EL (cell line): ENCODE results near the gene RNASE8.

Experiments used
- DNase-seq: peaks from one replicate; pipeline ENCODE4 v3.0.0-alpha.2; 2016

The RNASE8 gene

DNA sequence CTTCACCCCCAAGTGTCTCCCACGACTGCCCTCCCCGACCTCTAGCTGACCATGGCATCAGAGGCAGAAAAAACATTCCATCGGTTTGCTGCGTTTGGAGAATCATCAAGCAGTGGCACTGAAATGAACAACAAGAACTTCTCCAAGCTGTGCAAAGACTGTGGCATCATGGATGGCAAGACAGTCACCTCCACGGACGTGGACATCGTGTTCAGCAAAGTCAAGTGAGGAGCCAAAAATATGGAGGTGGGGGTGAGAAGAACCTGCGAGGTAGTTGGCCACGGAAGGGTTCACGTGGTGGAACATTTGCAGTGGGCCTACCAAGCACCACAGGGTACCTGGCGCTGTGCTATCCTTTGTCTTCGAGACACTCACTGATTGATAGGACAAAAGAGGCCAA, 27.1 kb upstream of the RNASE8 start:
- DNase-seq = no peak

GRCh38 chr14:21032326-21033132, 25.1 kb upstream of the RNASE8 start:
- no peak for DNase-seq

GRCh38 chr14:21033133-21033698, 24.4 kb upstream of the RNASE8 start:
- DNase-seq = no peak

GRCh38 chr14:21034707-21035106, 22.9 kb upstream of the RNASE8 start, which contains the start of gene RNASE13:
Gene RNASE13, minus strand, starts transcription at chr14:21034807. Its CDS starts 519 bp downstream, at chr14:21034288.
- DNase-seq = no peak

DNA sequence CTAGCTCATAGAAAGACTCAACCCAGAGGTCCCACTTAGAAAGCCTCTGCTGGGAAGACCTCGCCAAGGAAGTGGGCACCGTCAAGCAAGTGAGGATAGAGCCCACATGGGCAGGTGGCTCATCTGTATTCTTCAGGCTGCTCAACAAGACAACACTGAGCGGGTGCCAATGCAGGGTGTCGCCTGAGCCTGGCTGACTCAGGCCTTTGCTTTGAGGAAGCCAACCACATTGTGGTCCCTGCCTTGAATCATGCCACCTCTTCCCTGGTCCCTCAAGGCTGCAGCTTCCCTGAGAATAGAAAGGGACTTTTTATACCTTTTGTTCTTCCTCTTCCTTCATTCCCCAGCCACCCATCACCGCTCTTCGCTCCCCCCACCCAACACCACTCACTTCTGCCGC, 20.9 kb upstream of the RNASE8 start:
- no peak for DNase-seq

- no peak for DNase-seq
These were observed 20.5 kb upstream of the RNASE8 start for GRCh38 chr14:21037156-21037555.

- DNase-seq = peak; percentile 23
These were observed 18.9 kb upstream of the RNASE8 start for GRCh38 chr14:21038441-21039422.

DNA sequence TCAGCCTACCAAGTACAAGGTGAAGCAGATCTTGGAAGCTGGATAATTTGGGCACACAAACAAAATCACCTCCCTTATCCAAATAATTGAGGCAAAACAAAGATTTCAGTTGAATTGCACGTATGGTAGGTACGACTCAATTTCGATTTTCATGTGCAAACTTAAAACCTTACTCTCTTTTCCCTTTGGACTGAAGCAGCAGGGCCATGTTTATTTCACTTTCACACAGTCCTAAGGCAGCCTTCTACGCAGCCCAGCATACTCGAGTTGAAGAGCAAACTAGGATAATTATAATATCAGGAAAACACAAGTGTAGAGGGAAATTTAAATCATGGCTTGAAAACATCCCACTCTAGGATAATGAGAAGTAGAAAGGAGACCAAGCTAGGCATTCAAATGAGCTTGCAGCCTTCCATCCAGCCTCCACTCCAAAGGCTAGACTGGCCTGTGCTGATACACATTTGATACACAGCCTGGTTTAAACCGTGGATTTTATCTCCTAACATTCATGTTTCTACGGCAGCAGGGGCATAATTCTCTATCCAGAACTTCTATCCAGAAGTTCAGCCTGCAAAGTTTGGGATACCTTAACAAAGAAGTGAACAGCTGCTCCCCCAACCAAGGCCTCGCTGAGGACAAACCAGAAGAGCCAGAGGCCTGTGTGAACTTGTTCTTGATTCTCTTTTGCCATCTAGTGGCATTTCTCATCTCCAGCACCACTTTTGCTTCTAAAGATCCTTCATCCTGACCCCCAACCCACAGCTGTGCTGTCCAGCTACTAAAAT, 17.8 kb upstream of the RNASE8 start:
- peak; percentile 55 for DNase-seq

- no peak for DNase-seq
These were observed 17.2 kb upstream of the RNASE8 start for GRCh38 chr14:21040370-21040925.

GRCh38 chr14:21040941-21041340, 16.7 kb upstream of the RNASE8 start:
- DNase-seq = peak; percentile 16

GRCh38 chr14:21041676-21042433, 15.8 kb upstream of the RNASE8 start, which contains the start of gene RNASE7:
Gene RNASE7, plus strand, starts transcription at chr14:21042362. Its CDS starts 631 bp downstream, at chr14:21042993.
- peak; percentile 62 for DNase-seq

DNA sequence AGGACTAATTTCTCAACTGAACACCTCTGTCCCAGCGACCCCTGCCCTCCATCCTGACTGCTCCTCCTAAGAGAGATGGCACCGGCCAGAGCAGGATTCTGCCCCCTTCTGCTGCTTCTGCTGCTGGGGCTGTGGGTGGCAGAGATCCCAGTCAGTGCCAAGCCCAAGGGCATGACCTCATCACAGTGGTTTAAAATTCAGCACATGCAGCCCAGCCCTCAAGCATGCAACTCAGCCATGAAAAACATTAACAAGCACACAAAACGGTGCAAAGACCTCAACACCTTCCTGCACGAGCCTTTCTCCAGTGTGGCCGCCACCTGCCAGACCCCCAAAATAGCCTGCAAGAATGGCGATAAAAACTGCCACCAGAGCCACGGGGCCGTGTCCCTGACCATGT, 14.7 kb upstream of the RNASE8 start:
- DNase-seq = no peak

GRCh38 chr14:21043387-21043973, 14.1 kb upstream of the RNASE8 start:
- DNase-seq = no peak

GRCh38 chr14:21043974-21044618, 13.5 kb upstream of the RNASE8 start:
- DNase-seq = no peak

DNA sequence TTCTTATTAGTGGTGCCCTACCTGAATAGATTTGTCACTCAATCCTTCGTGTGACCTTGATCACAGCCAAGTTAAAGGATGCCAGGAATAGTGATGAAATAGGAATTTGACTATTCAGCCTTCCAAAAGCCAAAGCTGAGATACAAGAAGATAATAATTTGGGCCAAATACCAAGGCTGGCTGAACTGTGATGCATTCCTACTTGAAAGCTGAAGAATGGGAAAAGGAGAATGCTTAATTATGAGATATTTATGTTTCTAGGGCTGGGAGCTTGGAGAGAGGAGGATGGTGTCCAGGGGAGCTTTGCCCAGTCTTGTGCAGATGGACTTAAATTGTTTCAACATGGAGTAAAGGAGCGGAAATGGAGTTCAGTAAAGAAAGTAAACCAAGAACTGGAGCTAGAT, 10.2 kb upstream of the RNASE8 start:
- DNase-seq = no peak

DNA sequence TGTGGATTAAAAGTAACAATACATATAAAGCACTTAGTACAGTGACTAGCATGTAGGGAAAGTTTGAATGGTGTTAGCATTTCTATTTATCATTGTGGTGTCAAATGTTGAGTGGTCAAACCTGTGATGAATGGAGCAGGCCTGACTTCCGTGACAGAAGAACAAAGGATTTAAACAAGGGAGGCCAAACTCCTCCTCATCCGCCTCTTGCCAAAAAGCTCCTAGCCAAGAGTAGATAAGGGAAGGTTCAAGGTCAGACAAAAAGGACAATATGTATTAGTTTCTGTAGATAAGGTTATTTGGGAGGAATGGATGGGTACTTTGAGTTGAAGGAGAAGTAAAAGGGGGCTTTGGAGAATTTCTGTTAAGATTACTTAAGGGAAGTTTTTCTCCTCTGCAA, 9.0 kb upstream of the RNASE8 start:
- no peak for DNase-seq

DNA sequence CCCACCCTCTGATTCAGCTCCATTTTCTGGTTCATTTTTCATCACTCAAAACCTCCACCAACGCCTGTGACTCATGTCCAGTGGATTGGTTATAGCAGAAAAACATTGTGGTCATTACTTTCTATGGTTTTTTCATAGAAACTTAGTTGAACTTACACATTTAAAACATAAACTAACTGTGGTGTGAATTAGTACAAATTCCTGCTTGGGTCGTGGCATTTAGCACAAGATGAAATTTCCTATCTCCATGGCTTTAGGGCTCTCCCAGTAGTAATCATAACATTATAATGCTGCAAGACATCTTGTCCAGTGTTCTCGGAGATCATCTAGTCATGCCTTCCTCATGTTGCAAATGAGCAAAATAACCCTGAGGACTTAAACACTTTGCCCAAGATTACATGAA, 8.3 kb upstream of the RNASE8 start:
- peak; percentile 52 for DNase-seq

DNA sequence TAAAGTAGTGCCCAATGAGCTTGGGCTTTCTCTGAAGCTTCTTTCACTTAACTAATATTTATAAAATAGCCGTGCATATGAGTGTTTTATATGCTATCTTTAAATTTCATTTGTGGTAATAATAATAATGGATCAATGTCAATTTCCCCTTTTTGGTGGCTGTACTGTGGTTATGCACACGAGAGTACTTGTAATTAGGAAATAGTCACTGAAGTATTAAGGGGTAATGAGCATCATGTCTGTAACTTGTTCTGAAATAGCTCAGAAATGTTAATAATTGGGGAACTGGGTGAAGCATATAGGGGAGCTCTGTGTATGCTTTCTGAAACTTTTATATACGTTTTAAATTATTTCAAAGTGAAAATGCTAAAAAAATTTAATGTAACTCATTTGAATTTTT, 7.0 kb upstream of the RNASE8 start:
- DNase-seq = no peak

- no peak for DNase-seq
These were observed 4.2 kb upstream of the RNASE8 start for GRCh38 chr14:21053184-21054122.
